SK-N-MC (cell line): ENCODE data around the gene NSRP1.

Source experiments
- EZH2 ChIP-seq: fragments of 200-600 bp; sonication (generic); IDR thresholded peaks from one replicate; pipeline ENCODE4 v1.6.1; 2017; ENCODE audit warnings: antibody characterized with exemption
- FOXP2 ChIP-seq: optimal IDR thresholded peaks from 2 replicates; pipeline ENCODE3; 2011; ENCODE audit warnings: mild to moderate bottlenecking, moderate library complexity; ENCODE audit not compliant: insufficient read depth; ENCODE audit errors: extremely low read length, control extremely low read depth
- POLR2AphosphoS5 ChIP-seq: IDR thresholded peaks from 2 replicates; pipeline ENCODE4 v1.6.1; 2012; ENCODE audit warnings: mild to moderate bottlenecking, low read depth, low read length, borderline replicate concordance

DNA sequence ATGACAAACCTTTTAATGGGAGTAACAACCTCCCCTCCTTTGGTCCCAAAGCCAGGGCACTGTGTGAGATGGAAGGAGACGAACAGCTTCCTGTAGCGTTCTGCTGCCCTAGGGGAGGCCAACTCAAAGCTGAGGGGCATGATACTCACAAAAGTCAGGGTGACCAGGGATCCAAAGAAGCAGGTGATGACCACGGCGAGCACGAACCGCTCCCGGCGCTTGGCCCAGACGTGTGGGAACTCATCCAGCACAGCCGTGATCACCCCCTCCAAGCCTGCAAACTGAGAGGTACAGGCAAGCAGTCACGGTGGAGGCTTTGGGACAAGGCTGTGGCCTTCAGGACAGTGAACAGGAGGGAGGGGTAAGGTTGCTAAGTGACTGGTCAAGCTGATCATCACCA lies 93.8 kb downstream of the NSRP1 start:
- TF ChIP-seq EZH2 = no peak
- TF ChIP-seq POLR2AphosphoS5 = no peak
- no peak for TF ChIP-seq FOXP2
